ENCODE data around the gene ADAMTSL1.

Gene ADAMTSL1

GRCh38 chr9:18542837-18543405 lies 69.0 kb downstream of the ADAMTSL1 start:
- TF ChIP-seq, protein P1, sequence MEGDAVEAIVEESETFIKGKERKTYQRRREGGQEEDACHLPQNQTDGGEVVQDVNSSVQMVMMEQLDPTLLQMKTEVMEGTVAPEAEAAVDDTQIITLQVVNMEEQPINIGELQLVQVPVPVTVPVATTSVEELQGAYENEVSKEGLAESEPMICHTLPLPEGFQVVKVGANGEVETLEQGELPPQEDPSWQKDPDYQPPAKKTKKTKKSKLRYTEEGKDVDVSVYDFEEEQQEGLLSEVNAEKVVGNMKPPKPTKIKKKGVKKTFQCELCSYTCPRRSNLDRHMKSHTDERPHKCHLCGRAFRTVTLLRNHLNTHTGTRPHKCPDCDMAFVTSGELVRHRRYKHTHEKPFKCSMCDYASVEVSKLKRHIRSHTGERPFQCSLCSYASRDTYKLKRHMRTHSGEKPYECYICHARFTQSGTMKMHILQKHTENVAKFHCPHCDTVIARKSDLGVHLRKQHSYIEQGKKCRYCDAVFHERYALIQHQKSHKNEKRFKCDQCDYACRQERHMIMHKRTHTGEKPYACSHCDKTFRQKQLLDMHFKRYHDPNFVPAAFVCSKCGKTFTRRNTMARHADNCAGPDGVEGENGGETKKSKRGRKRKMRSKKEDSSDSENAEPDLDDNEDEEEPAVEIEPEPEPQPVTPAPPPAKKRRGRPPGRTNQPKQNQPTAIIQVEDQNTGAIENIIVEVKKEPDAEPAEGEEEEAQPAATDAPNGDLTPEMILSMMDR (IDR thresholded peaks at IDR 0.05; ENCODE audit: extremely low read depth, insufficient read depth, missing control alignments): no peak
- DNase-seq (ENCODE audit: low spot score): no peak
- in situ Hi-C loops (cut with MboI; ENCODE audit: low pct_unique_long_range_greater_than_20kb, low sequenced_read_pairs, unreplicated experiment): no loop called here

- in situ Hi-C loops (cut with MboI; ENCODE audit: low pct_unique_long_range_greater_than_20kb, low sequenced_read_pairs, unreplicated experiment): no loop called here
- TF ChIP-seq, protein P1 (IDR thresholded peaks at IDR 0.05; ENCODE audit: extremely low read depth, insufficient read depth, missing control alignments): no peak
- DNase-seq (ENCODE audit: low spot score): no peak
Measured at GRCh38 chr9:18543406-18544192, 69.6 kb downstream of the ADAMTSL1 start.

GRCh38 chr9:18544456-18544855 lies 70.5 kb downstream of the ADAMTSL1 start:
- no peak for DNase-seq (ENCODE audit: low spot score)
- in situ Hi-C loops (cut with MboI; ENCODE audit: low pct_unique_long_range_greater_than_20kb, low sequenced_read_pairs, unreplicated experiment): no loop called here

DNA sequence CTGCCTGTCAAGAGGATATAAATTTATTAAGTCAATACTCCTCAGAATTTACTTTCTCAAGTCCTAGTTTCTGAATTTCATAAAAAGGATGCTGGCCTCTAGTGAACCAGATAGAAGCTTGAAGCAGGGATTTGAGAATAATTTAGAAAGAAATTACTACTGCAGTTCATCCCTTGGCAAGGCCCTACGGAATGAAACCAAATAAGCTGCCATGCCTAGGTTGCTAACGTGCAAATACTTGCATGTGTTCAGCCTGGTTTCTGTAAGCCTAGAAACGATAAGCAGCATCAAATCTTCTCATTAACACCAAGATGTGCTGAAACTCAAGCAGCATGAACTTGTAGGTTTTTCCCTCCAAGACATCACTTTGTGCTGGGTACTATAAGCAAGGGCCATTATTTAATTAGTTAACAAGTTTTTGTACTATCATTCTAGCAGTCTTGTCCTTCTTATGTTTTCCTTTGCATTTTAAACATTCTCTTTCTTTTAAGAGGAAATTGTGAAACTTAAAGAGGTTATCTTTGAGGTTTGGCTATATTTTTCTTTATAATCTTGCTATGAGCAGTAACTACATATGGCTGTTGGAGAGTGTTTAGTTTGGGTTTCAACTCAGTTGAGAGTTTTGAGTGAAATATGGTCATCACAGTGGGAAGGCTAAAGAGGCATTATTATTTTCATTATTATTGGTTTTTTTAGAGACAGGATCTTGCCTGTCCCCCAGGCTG lies 71.8 kb downstream of the ADAMTSL1 start:
- TF ChIP-seq, protein P1 (IDR thresholded peaks at IDR 0.05; ENCODE audit: extremely low read depth, insufficient read depth, missing control alignments): no peak
- no peak for DNase-seq (ENCODE audit: low spot score)
- in situ Hi-C loops (cut with MboI; ENCODE audit: low pct_unique_long_range_greater_than_20kb, low sequenced_read_pairs, unreplicated experiment): no loop called here

More at GRCh38 chr9:18544456-18544855, 70.5 kb downstream of the ADAMTSL1 start:
- TF ChIP-seq, protein P1 (IDR thresholded peaks at IDR 0.05; ENCODE audit: extremely low read depth, insufficient read depth, missing control alignments): no peak

DNA sequence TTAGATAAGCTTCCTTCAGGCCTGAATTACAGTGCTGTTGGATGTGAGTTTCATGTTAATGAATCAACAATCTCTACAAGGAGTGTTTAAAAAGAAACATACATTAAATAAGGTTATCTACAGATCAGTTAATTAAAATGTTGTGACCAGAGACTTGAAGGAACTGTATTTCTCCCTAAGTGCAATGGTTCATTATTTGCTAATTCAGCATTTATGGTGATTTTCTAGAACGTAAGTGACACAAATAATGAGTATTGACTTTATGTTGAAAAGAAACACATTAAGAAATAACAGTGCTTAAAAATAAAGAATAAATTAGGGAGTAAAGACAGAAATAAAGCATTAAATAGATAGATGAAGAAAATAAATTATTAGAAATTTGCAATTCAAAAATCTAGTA lies 74.5 kb downstream of the ADAMTSL1 start:
- in situ Hi-C loops (cut with MboI; ENCODE audit: low pct_unique_long_range_greater_than_20kb, low sequenced_read_pairs, unreplicated experiment): no loop called here
- DNase-seq (ENCODE audit: low spot score): no peak
- TF ChIP-seq, protein P1 (IDR thresholded peaks at IDR 0.05; ENCODE audit: extremely low read depth, insufficient read depth, missing control alignments): no peak

GRCh38 chr9:18549772-18550171 lies 75.8 kb downstream of the ADAMTSL1 start:
- TF ChIP-seq, protein P1 (IDR thresholded peaks at IDR 0.05; ENCODE audit: extremely low read depth, insufficient read depth, missing control alignments): no peak
- in situ Hi-C loops (cut with MboI; ENCODE audit: low pct_unique_long_range_greater_than_20kb, low sequenced_read_pairs, unreplicated experiment): no loop called here
- no peak for DNase-seq (ENCODE audit: low spot score)
